ENCODE results near the gene ART5. TPM values are rescaled to one million over a fixed set of nuclear protein-coding genes. Genes with fewer than 3 reads are reported as not detected.
"Not testable (repeated sequence)": the region's sequence is repeated elsewhere in the genome, so short reads cannot be mapped to it uniquely, and the experiment has no call there.

The ART5 gene
- total RNA-seq, 1 donor from 2014 or later, result not detected

DNA sequence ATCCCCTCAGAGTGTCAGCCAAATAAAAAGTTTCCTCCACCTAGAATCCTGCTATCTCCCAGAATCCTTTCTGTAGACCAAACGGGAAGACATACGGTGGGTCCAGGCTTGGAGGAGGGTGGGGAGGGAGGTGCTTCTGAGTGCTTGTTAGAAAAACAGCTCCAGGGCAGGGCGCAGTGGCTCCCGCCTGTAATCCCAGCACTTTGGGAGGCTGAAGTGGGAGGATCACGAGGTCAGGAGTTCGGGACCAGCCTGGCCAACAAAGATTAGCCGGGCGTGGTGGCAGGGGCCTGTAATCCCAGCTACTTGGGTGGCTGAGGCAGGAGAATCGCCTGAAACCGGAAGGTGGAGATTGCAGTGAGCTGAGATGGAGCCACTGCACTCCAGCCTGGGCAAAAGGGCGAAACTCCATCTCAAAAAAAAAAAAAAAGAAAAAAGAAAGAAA is 1.3 kb upstream of the ART5 start:
- intact Hi-C loops (cut with micrococcal nuclease), result not testable (repeated sequence)
- H3K4me3 Mint-ChIP-seq, result peak overlapping the region; percentile 74

DNA sequence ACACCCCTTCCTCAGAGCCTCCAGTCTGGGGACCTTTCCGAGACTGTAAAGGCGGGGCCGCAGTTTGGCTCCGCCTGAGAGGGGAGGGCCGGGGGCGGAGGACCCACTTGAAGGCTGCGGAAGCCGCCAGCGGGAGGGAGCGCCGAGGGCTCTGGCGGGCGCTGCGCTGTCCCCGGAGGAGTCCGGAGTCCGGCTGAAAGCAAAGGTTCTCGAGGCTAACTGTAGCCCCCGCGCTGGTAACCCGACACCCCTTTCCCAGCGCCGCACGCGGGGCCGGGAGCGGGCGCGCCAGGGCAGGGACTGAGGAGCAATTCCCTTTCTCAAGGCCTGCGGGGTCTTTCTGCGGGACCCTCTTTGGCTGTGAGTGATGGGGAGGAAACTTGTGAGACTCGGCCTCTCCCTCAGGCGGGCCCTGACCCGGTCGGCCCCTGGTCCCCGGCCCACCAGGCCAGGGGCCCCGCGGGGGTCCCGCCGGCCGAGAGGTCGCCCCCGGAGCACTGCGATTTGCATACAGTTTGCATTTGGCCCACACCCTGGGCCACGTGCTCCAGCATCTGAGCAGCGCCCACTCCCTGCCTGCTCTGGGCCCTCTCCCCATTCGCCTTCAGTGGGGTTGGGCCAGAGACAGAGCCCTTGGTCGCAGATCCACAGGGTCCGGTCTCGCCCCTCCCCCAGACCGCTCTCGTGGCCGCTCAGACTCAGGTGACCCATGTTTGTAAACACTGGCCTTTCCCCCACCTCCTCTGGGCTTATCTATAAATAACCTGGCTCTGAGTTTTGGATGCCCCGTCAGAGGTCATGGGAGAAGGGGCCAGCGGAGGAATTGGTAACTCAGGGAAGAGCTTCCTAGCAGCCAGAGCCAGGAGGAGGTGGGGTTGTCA is 519 bp upstream of the ART5 start:
- intact Hi-C loops (cut with micrococcal nuclease), result no loop called here
- peak overlapping the region; percentile 74 for H3K4me3 Mint-ChIP-seq
- no peaks in the 10 kb centered on the region for H3K36me3 Mint-ChIP-seq (ENCODE audit: low read depth)
- peaks cover 5% of the 10 kb centered on the region for H3K4me1 Mint-ChIP-seq
- no peaks in the 10 kb centered on the region for H3K9me3 Mint-ChIP-seq
- no peak overlapping the region for H3K27ac Mint-ChIP-seq
- peak; percentile 93 for DNase-seq
- peaks cover 32% of the 10 kb centered on the region for H3K27me3 Mint-ChIP-seq

More for the DNA sequence above, 1.3 kb upstream of the ART5 start:
- not testable (repeated sequence) for DNase-seq; H3K27ac Mint-ChIP-seq; H3K4me1 Mint-ChIP-seq; H3K36me3 Mint-ChIP-seq (ENCODE audit: low read depth); H3K9me3 Mint-ChIP-seq
- H3K27me3 Mint-ChIP-seq, result peaks cover 33% of the 10 kb centered on the region

DNA sequence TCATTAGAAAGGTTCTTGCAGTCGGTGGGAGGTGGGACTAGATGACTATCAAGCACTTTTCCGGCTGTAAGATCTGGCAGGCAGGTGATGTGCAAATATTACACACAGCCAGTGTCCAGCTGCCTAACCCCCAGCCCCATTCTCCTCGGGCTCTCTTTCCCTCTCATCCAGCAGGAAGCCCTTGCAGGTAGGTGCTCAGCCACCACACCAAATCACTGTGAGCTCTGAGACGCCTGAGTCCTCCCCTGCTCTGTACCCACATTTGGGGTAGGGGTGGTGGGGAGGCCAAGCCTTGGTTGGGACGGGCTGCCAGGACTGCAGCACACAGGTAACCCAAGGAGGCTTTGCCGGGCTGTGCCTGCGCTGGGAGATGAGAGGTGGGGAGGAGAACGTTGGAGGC is 601 bp downstream of the ART5 start:
- intact Hi-C loops (cut with micrococcal nuclease), result no loop called here
- Mint-ChIP-seq H3K27me3 (peaks cover 32% of the 10 kb centered on the region), H3K9me3 (no peaks in the 10 kb centered on the region), H3K36me3 (ENCODE audit: low read depth) (no peaks in the 10 kb centered on the region), H3K4me1 (peaks cover 5% of the 10 kb centered on the region), H3K27ac (no peak overlapping the region), H3K4me3 (peak overlapping the region; percentile 64)
- no peak for DNase-seq

DNA sequence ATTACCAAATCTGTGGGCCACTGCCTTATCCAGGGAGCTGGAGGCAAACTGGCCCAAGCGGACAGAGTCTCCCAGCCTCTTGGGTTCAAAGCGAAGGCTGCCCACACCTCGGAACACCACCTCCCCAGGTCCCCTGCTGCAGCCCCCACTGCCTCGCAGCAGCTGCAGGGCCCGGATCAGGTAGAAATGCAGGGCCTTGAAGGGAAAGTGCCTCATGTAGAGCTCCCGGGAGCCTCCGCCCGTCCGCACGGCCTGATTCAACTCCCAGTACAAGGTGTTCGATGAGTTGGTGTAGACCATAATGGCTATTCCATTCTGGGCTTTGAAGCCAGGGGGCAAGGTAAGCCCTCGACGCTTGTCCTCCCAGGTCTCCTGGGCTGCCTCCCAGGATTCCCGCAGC is 2.0 kb downstream of the ART5 start:
- H3K9me3 Mint-ChIP-seq, result no peaks in the 10 kb centered on the region
- peaks cover 29% of the 10 kb centered on the region for H3K27me3 Mint-ChIP-seq
- H3K4me1 Mint-ChIP-seq, result peaks cover 5% of the 10 kb centered on the region
- no peak for DNase-seq
- intact Hi-C loops (cut with micrococcal nuclease), result no loop called here
- H3K27ac Mint-ChIP-seq, result no peak overlapping the region
- H3K36me3 Mint-ChIP-seq (ENCODE audit: low read depth), result no peaks in the 10 kb centered on the region
- no peak overlapping the region for H3K4me3 Mint-ChIP-seq

DNA sequence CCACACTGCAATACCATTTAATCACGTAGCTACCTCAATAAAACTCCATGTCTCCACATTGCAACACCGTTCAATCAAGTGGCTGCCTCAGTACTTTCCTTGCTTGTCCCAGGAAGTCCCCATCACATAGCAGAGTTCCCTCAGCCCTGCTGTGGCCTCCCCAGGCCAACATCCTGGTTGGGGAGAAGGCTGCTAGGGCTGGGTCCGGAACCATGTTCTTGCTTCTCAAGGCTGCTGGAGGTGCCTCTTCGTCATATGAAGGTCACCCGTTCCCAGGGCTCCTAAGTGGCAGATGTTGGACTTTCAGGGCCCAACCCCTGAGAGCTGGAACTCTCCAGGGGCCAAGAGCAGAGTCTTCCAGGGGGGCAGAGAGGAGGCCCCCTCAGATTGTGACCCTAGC is 3.3 kb downstream of the ART5 start:
- Mint-ChIP-seq H3K4me3 (no peak overlapping the region), H3K36me3 (ENCODE audit: low read depth) (no peaks in the 10 kb centered on the region), H3K4me1 (peaks cover 5% of the 10 kb centered on the region), H3K9me3 (no peaks in the 10 kb centered on the region), H3K27ac (no peak overlapping the region), H3K27me3 (peaks cover 20% of the 10 kb centered on the region)
- intact Hi-C loops (cut with micrococcal nuclease), result no loop called here
- no peak for DNase-seq

DNA sequence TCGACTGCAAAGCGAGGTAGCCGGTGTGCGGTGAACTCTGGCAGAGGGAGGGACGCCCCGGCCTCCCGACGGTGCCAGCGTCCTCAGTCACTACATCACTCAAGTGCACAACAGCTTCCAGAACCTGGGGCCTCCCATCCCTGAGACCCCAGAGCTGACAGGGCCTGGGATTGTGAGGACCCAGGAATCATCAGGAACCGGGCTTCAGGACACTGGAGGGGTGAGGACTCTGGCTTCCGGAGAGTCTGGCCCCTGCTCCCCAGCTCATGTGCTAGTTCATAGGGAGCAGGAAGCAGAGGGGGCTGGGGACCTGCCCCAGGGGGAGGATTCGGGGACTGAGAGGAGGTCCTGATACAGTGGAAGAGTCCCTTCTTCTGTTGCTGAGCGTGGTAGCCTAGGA is 4.6 kb downstream of the ART5 start:
- no peak overlapping the region for H3K4me3 Mint-ChIP-seq
- DNase-seq, result no peak
- peaks cover 2% of the 10 kb centered on the region for H3K4me1 Mint-ChIP-seq
- no peak overlapping the region for H3K27ac Mint-ChIP-seq
- no peaks in the 10 kb centered on the region for H3K36me3 Mint-ChIP-seq (ENCODE audit: low read depth)
- intact Hi-C loops (cut with micrococcal nuclease), result no loop called here
- peaks cover 10% of the 10 kb centered on the region for H3K27me3 Mint-ChIP-seq
- H3K9me3 Mint-ChIP-seq, result no peaks in the 10 kb centered on the region

DNA sequence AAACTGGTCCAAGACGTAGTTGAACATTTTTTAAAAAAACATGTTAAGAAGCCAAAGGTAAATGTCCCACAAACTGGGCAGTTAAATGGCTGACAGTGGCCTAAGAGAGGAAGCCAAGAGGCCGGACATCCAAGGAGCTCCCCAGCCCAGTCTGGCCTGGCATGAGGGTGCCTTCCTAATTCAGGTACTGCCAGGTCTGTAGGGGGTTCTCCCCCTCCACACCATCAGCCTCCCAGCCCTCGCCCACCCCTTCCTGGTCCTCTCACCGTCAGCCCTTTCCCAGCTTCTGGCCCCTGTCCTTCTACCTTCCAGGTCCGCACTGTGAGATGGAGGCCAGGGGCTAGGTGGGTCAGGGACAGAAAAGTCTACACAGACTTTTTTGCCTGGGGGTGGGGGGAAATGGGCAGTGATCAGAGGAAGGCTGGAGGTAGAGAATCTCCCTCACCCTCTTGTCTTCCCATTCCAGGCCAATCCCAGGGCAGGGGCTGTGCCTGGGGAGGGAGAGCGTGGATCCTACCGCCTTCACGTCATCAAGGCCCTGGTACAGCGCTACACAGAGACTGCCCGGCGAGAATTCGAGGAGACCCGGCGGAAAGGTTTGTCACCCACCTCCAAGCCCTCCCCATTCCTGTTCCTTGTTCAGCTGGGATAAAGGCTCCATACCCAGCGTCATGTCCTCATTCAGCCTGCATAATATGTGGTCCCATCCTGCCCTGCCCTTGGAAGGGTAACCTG is 6.0 kb downstream of the ART5 start:
- Mint-ChIP-seq H3K36me3 (ENCODE audit: low read depth) (no peaks in the 10 kb centered on the region), H3K27ac (no peak overlapping the region), H3K9me3 (no peaks in the 10 kb centered on the region), H3K4me3 (no peak overlapping the region), H3K27me3 (peaks cover 1% of the 10 kb centered on the region), H3K4me1 (no peaks in the 10 kb centered on the region)
- DNase-seq, result no peak
- intact Hi-C loops (cut with micrococcal nuclease), result no loop called here

DNA sequence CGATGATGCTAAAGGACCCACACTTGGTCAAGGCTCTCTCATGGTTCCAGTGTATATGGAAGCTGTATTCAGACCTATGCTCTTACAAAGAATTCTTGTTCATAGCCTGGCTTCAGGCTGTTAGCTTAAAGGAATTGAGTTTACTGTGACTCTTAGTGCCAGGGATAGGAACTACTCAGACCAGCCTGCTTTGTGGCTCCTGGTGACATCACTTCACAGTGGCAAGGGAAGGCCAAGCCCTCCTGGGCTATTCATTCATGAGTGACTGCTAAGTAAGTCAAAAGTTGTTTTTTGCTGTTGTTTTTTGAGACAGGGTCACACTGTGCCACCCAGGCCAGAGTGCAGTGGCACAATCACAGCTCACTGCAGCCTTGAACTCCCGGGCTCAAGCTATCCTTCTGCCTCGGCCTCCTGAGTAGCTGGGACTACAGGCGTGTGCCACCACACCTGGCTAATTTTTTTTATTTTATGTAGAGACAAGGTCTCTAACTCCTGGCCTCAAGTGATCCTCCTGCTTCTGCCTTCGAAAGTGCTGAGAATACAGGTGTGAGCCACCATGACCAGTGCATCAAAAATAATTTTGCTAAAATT is 9.6 kb downstream of the ART5 start:
- Mint-ChIP-seq H3K4me1 (no peaks in the 10 kb centered on the region), H3K9me3 (no peaks in the 10 kb centered on the region), H3K27ac (no peak overlapping the region), H3K36me3 (ENCODE audit: low read depth) (no peaks in the 10 kb centered on the region), H3K4me3 (no peak overlapping the region), H3K27me3 (no peaks in the 10 kb centered on the region)
- intact Hi-C loops (cut with micrococcal nuclease), result no loop called here
- no peak for DNase-seq

DNA sequence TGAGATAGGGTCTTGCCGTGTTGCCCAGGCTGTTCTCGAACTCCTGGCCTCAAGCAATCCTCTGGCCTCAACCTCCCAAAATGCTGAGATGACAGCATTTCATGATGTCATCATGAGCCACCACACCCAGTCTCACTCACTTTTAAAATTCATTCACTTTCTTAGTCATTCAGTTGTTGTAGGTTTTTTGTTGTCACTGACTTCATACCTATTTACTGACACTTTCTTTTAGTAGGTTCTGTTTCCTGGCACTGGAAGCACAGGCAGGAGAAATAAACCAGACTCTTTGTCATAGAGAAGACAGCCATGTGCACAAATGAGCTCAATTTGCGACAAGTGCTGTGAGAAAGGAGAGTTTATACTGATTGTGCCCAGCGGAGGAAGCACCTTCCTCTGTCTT is 10.5 kb downstream of the ART5 start:
- intact Hi-C loops (cut with micrococcal nuclease), result no loop called here
- Mint-ChIP-seq H3K4me1 (no peaks in the 10 kb centered on the region), H3K27ac (no peak overlapping the region), H3K9me3 (no peaks in the 10 kb centered on the region), H3K36me3 (ENCODE audit: low read depth) (no peaks in the 10 kb centered on the region), H3K27me3 (no peaks in the 10 kb centered on the region), H3K4me3 (no peak overlapping the region)
- no peak for DNase-seq

DNA sequence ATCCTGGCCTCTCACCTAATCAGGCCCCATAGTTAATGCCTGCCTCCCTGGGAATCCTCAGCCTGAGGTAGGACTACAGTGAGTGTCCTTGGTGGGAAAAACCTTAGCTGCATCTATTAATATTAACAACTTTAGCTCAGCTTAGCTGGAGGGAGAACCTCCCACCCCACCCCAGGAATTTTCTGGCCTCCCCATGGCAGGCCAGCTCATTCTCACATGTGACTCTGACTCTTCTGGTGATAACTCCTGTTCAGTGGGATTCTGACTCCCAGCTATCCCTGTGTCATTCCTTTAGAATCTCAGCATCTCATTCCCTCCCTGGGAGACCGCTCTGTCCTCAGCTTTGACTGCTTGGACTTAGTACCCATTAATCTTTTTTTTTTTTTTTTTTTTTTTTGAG is 14.5 kb downstream of the ART5 start:
- intact Hi-C loops (cut with micrococcal nuclease), result no loop called here
- no peak for DNase-seq
- no peaks in the 10 kb centered on the region for H3K36me3 Mint-ChIP-seq (ENCODE audit: low read depth)
- H3K4me1 Mint-ChIP-seq, result peaks cover 2% of the 10 kb centered on the region
- H3K4me3 Mint-ChIP-seq, result no peak overlapping the region
- H3K27me3 Mint-ChIP-seq, result no peaks in the 10 kb centered on the region
- H3K27ac Mint-ChIP-seq, result no peak overlapping the region
- no peaks in the 10 kb centered on the region for H3K9me3 Mint-ChIP-seq

DNA sequence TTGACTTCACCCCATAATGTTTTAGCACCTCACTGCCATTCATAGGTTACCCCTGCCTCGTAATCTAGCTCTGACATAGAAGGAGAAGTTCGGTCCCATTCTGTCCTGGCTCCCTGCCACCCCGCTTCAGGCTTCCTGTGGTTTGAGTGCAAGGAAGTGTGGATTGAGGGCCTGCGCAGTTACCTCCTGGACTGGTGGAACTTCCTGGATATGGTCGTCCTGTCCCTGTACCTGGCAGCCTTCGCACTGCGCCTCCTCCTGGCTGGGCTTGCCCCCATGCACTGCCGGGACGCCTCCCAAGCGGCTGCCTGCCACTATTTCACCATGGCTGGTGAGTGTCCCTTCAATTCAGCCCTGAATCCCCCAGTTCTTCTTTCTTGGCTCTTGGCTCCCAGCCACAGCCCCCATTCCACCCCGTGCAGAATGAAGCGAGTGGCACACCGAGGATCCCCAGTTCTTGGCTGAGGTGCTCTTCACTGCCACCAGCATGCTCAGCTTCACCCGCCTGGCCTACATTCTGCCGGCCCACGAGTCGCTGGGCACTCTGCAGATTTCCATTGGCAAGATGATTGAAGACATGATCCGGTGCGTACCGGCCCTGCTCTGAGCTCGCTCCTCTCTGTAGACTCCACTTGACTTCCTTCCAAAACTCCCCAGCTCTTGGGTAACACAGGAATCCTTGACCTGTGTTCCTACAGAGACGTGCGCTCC is 15.4 kb downstream of the ART5 start:
- Mint-ChIP-seq H3K9me3 (no peaks in the 10 kb centered on the region), H3K4me3 (no peak overlapping the region), H3K27ac (no peak overlapping the region), H3K4me1 (peaks cover 2% of the 10 kb centered on the region), H3K36me3 (ENCODE audit: low read depth) (no peaks in the 10 kb centered on the region), H3K27me3 (no peaks in the 10 kb centered on the region)
- intact Hi-C loops (cut with micrococcal nuclease), result no loop called here
- no peak for DNase-seq

DNA sequence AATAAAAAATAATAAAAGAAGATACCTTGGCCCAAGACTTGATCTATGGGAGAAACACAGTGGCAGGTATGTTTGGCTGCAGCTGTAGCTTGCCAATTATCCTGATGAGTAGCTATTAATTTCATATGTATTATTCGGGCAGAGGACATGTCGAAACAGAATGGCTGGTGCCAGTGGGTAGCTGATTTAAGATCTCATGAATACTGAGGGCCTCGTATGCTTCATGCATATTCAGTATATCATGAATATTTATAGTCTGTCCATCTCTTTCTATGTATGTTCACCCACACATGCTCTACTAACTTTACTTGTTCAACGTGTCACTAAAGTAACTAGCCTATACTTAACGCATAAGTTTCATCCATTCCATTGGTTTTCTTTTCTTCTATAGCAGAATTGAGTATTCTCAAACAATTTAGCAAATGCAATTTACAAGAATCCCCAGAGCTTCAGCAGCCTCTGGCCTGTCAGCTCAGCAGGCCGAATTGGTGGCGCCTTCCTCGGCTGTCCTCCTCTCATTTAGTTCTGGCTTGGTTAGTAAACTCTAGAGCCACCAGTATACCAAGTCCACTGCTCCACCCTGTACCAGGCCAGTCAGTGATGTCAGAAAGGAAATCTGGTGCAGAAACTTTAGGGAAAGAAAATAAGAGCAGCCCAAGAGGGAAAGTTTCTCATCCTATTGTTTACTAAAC is 17.9 kb downstream of the ART5 start:
- intact Hi-C loops (cut with micrococcal nuclease), result no loop called here
- Mint-ChIP-seq H3K9me3 (no peaks in the 10 kb centered on the region), H3K36me3 (ENCODE audit: low read depth) (no peaks in the 10 kb centered on the region), H3K4me1 (peaks cover 2% of the 10 kb centered on the region), H3K4me3 (no peak overlapping the region), H3K27me3 (no peaks in the 10 kb centered on the region), H3K27ac (no peak overlapping the region)
- DNase-seq, result no peak

DNA sequence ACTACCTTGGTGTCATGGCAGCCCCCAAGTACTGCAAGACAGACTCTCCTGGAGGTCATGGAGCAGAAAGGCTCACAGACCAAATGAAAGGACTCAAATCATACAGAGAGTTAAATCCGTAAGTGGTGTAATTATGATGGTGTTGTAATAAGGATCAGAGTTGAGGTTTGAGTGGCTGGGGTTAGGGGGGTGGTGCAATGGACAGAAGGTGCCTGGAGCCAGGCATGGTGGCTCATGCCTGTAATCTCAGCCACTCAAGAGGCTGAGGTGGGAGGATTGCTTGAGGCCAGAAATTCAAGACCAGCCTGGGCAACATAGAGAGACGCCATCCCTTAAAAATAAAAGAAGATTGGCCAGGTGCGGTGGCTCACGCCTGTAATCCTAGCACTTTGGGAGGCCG is 18.7 kb downstream of the ART5 start:
- DNase-seq, result no peak
- H3K4me1 Mint-ChIP-seq, result peaks cover 2% of the 10 kb centered on the region
- intact Hi-C loops (cut with micrococcal nuclease), result no loop called here
- no peaks in the 10 kb centered on the region for H3K27me3 Mint-ChIP-seq
- no peak overlapping the region for H3K27ac Mint-ChIP-seq
- H3K36me3 Mint-ChIP-seq (ENCODE audit: low read depth), result no peaks in the 10 kb centered on the region
- no peak overlapping the region for H3K4me3 Mint-ChIP-seq
- no peaks in the 10 kb centered on the region for H3K9me3 Mint-ChIP-seq

All from activated CD4-positive, alpha-beta T cell treated with anti-CD3 and anti-CD28 coated beads, Interleukin-2, amount 10 ng/mL, durations not matched to agents 24 days and 14 days (primary cell).